ENCODE results near the gene FAM89A.

Gene FAM89A

GRCh38 chr1:230992100-230992774 lies 47.8 kb downstream of the FAM89A start:
- H3K18ac ChIP-seq (ENCODE audit: low read depth in 1 of 2, low read length in 2 of 2): no peak overlapping the region
- 93% methylated on average over 4 of the region's 7 CpGs for WGBS
- peaks cover 7 to 59% of the 10 kb centered on the region in 2 experiments for H3K36me3 ChIP-seq (ENCODE audit: control insufficient read depth in 1 of 2, insufficient read depth in 2 of 2, low read depth in 1 of 2, low read length in 2 of 2)
- no peak for DNase-seq
- no peak overlapping the region for H2BK5ac ChIP-seq (ENCODE audit: low read depth, low read length, poor library complexity, severe bottlenecking)
- H3K9me3 ChIP-seq (ENCODE audit: control insufficient read depth, low read length): no peaks in the 10 kb centered on the region
- no peak overlapping the region for H2AFZ ChIP-seq (ENCODE audit: low read depth, low read length)
- H4K91ac ChIP-seq (ENCODE audit: low read length): no peak overlapping the region
- no peak overlapping the region for H3K27ac ChIP-seq (ENCODE audit: low read length, poor library complexity, severe bottlenecking)
- H3K79me1 ChIP-seq (replicated peaks; ENCODE audit: low read length, poor library complexity, severe bottlenecking): peaks cover 19% of the 10 kb centered on the region
- H2BK15ac ChIP-seq (ENCODE audit: low read depth, poor library complexity, severe bottlenecking): no peak overlapping the region
- H3K23ac ChIP-seq (ENCODE audit: low read length in 2 of 2): no peak overlapping the region
- no peak overlapping the region for H4K8ac ChIP-seq (ENCODE audit: low read length)
- H2BK12ac ChIP-seq (ENCODE audit: low read length in 2 of 2): no peak overlapping the region
- no peak overlapping the region for H3K14ac ChIP-seq (ENCODE audit: low read length in 2 of 2)
- H3K27me3 ChIP-seq (ENCODE audit: control insufficient read depth in 1 of 2, insufficient read depth in 1 of 2, low read length in 2 of 2): no peaks in the 10 kb centered on the region
- no peak overlapping the region for H2BK120ac ChIP-seq (ENCODE audit: low read depth, low read length)
- no peak overlapping the region for H3K4me3 ChIP-seq (ENCODE audit: insufficient read depth in 1 of 2, low read depth in 1 of 2, low read length in 2 of 2)
- H2AK5ac ChIP-seq (ENCODE audit: low read length, severe bottlenecking): no peak overlapping the region
- H3K4me2 ChIP-seq (ENCODE audit: low read length, poor library complexity, severe bottlenecking): no peak overlapping the region
- no peak overlapping the region for H3K9ac ChIP-seq (ENCODE audit: low read length)
- H3K4ac ChIP-seq (ENCODE audit: low read depth in 1 of 2, low read length in 2 of 2): no peak overlapping the region
- H3K4me1 ChIP-seq (ENCODE audit: control insufficient read depth, insufficient read depth, low read depth, low read length): peaks cover 6% of the 10 kb centered on the region

GRCh38 chr1:230987448-230987847 lies 52.6 kb downstream of the FAM89A start:
- H3K23ac ChIP-seq (ENCODE audit: low read length in 2 of 2): no peak overlapping the region
- H4K8ac ChIP-seq (ENCODE audit: low read length): no peak overlapping the region
- H2BK5ac ChIP-seq (ENCODE audit: low read depth, low read length, poor library complexity, severe bottlenecking): no peak overlapping the region
- peaks cover 15% of the 10 kb centered on the region for H3K79me1 ChIP-seq (replicated peaks; ENCODE audit: low read length, poor library complexity, severe bottlenecking)
- no peak overlapping the region for H3K4me3 ChIP-seq (ENCODE audit: insufficient read depth in 1 of 2, low read depth in 1 of 2, low read length in 2 of 2)
- no peak overlapping the region for H2AFZ ChIP-seq (ENCODE audit: low read depth, low read length)
- no peak overlapping the region for H3K18ac ChIP-seq (ENCODE audit: low read depth in 1 of 2, low read length in 2 of 2)
- no peak overlapping the region for H3K4ac ChIP-seq (ENCODE audit: low read depth in 1 of 2, low read length in 2 of 2)
- no peak overlapping the region for H2BK15ac ChIP-seq (ENCODE audit: low read depth, poor library complexity, severe bottlenecking)
- no peaks in the 10 kb centered on the region for H3K9me3 ChIP-seq (ENCODE audit: control insufficient read depth, low read length)
- peaks cover 14% of the 10 kb centered on the region for H3K4me1 ChIP-seq (ENCODE audit: control insufficient read depth, insufficient read depth, low read depth, low read length)
- peak overlapping the region; percentile 64 for H2AK5ac ChIP-seq (ENCODE audit: low read length, severe bottlenecking)
- 94% methylated on average over 3 of the region's 3 CpGs for WGBS
- no peaks in the 10 kb centered on the region for H3K27me3 ChIP-seq (ENCODE audit: control insufficient read depth in 1 of 2, insufficient read depth in 1 of 2, low read length in 2 of 2)
- no peak overlapping the region for H3K27ac ChIP-seq (ENCODE audit: low read length, poor library complexity, severe bottlenecking)
- no peak overlapping the region for H2BK12ac ChIP-seq (ENCODE audit: low read length in 2 of 2)
- no peak overlapping the region for H3K4me2 ChIP-seq (ENCODE audit: low read length, poor library complexity, severe bottlenecking)
- H3K36me3 ChIP-seq (ENCODE audit: control insufficient read depth in 1 of 2, insufficient read depth in 2 of 2, low read depth in 1 of 2, low read length in 2 of 2): peaks cover 3 to 37% of the 10 kb centered on the region in 2 experiments
- H2BK120ac ChIP-seq (ENCODE audit: low read depth, low read length): no peak overlapping the region
- DNase-seq: no peak
- no peak overlapping the region for H4K91ac ChIP-seq (ENCODE audit: low read length)
- no peak overlapping the region for H3K9ac ChIP-seq (ENCODE audit: low read length)
- H3K14ac ChIP-seq (ENCODE audit: low read length in 2 of 2): no peak overlapping the region

GRCh38 chr1:230986976-230987375 lies 53.1 kb downstream of the FAM89A start:
- no peak overlapping the region for H3K4me3 ChIP-seq (ENCODE audit: insufficient read depth in 1 of 2, low read depth in 1 of 2, low read length in 2 of 2)
- no peak overlapping the region for H4K91ac ChIP-seq (ENCODE audit: low read length)
- H2AFZ ChIP-seq (ENCODE audit: low read depth, low read length): no peak overlapping the region
- no peak overlapping the region for H3K4me2 ChIP-seq (ENCODE audit: low read length, poor library complexity, severe bottlenecking)
- no peak overlapping the region for H3K23ac ChIP-seq (ENCODE audit: low read length in 2 of 2)
- WGBS: 55% methylated on average over 7 of the region's 7 CpGs
- H3K79me1 ChIP-seq (replicated peaks; ENCODE audit: low read length, poor library complexity, severe bottlenecking): peaks cover 15% of the 10 kb centered on the region
- peak overlapping the region; percentile 6 for H3K27ac ChIP-seq (ENCODE audit: low read length, poor library complexity, severe bottlenecking)
- H2BK12ac ChIP-seq (ENCODE audit: low read length in 2 of 2): no peak overlapping the region
- H3K4me1 ChIP-seq (ENCODE audit: control insufficient read depth, insufficient read depth, low read depth, low read length): peaks cover 14% of the 10 kb centered on the region
- H4K8ac ChIP-seq (ENCODE audit: low read length): no peak overlapping the region
- no peak overlapping the region for H3K18ac ChIP-seq (ENCODE audit: low read depth in 1 of 2, low read length in 2 of 2)
- H3K4ac ChIP-seq (ENCODE audit: low read depth in 1 of 2, low read length in 2 of 2): no peak overlapping the region
- no peaks in the 10 kb centered on the region for H3K9me3 ChIP-seq (ENCODE audit: control insufficient read depth, low read length)
- no peak overlapping the region for H3K14ac ChIP-seq (ENCODE audit: low read length in 2 of 2)
- H3K27me3 ChIP-seq (ENCODE audit: control insufficient read depth in 1 of 2, insufficient read depth in 1 of 2, low read length in 2 of 2): no peaks in the 10 kb centered on the region
- DNase-seq: peak; percentile 78
- no peak overlapping the region for H2BK5ac ChIP-seq (ENCODE audit: low read depth, low read length, poor library complexity, severe bottlenecking)
- H2AK5ac ChIP-seq (ENCODE audit: low read length, severe bottlenecking): no peak overlapping the region
- no peak overlapping the region for H2BK15ac ChIP-seq (ENCODE audit: low read depth, poor library complexity, severe bottlenecking)
- H3K9ac ChIP-seq (ENCODE audit: low read length): no peak overlapping the region
- no peak overlapping the region for H2BK120ac ChIP-seq (ENCODE audit: low read depth, low read length)
- peaks cover 3 to 34% of the 10 kb centered on the region in 2 experiments for H3K36me3 ChIP-seq (ENCODE audit: control insufficient read depth in 1 of 2, insufficient read depth in 2 of 2, low read depth in 1 of 2, low read length in 2 of 2)

- Histone ChIP-seq H3K23ac (ENCODE audit: low read length in 2 of 2) (no peak overlapping the region), H3K18ac (ENCODE audit: low read depth in 1 of 2, low read length in 2 of 2) (no peak overlapping the region), H2BK12ac (ENCODE audit: low read length in 2 of 2) (no peak overlapping the region), H4K91ac (ENCODE audit: low read length) (no peak overlapping the region), H2BK15ac (ENCODE audit: low read depth, poor library complexity, severe bottlenecking) (no peak overlapping the region), H2AFZ (ENCODE audit: low read depth, low read length) (no peak overlapping the region), H2BK120ac (ENCODE audit: low read depth, low read length) (no peak overlapping the region), H3K14ac (ENCODE audit: low read length in 2 of 2) (no peak overlapping the region), H3K79me1 (replicated peaks; ENCODE audit: low read length, poor library complexity, severe bottlenecking) (peaks cover 17% of the 10 kb centered on the region), H2BK5ac (ENCODE audit: low read depth, low read length, poor library complexity, severe bottlenecking) (no peak overlapping the region), H3K27me3 (ENCODE audit: control insufficient read depth in 1 of 2, insufficient read depth in 1 of 2, low read length in 2 of 2) (no peaks in the 10 kb centered on the region), H4K8ac (ENCODE audit: low read length) (no peak overlapping the region), H3K4ac (ENCODE audit: low read depth in 1 of 2, low read length in 2 of 2) (no peak overlapping the region), H3K4me1 (ENCODE audit: control insufficient read depth, insufficient read depth, low read depth, low read length) (peaks cover 14% of the 10 kb centered on the region), H3K4me3 (ENCODE audit: insufficient read depth in 1 of 2, low read depth in 1 of 2, low read length in 2 of 2) (no peak overlapping the region), H3K9me3 (ENCODE audit: control insufficient read depth, low read length) (no peaks in the 10 kb centered on the region), H3K27ac (ENCODE audit: low read length, poor library complexity, severe bottlenecking) (no peak overlapping the region), H2AK5ac (ENCODE audit: low read length, severe bottlenecking) (no peak overlapping the region), H3K36me3 (ENCODE audit: control insufficient read depth in 1 of 2, insufficient read depth in 2 of 2, low read depth in 1 of 2, low read length in 2 of 2) (peaks cover 0 to 36% of the 10 kb centered on the region in 2 experiments), H3K4me2 (ENCODE audit: low read length, poor library complexity, severe bottlenecking) (no peak overlapping the region), H3K9ac (ENCODE audit: low read length) (no peak overlapping the region)
- DNase-seq: no peak
- WGBS: 98% methylated on average over 6 of the region's 6 CpGs
These were observed 54.3 kb downstream of the FAM89A start for GRCh38 chr1:230985711-230986110.

Measured in mesenchymal stem cell (in vitro differentiated cells and primary cell).